Hematopoietic multipotent progenitor cell treated with erythropoietin and hydrocortisone succinate and interleukin-3 and kit ligand, for 15 days (in vitro differentiated cells): ENCODE measurements around the gene LRP1.

Source experiments
- DNase-seq: peaks from one replicate; pipeline ENCODE4 v3.0.0-alpha.2; 2015; ENCODE audit warnings: low spot score

LRP1 gene

GRCh38 chr12:57254506-57255280, 126.4 kb downstream of the LRP1 start:
- DNase-seq = no peak

GRCh38 chr12:57255916-57256315, 127.6 kb downstream of the LRP1 start:
- DNase-seq = no peak

GRCh38 chr12:57258977-57259970, 131.0 kb downstream of the LRP1 start:
- DNase-seq = peak; percentile 35

- no peak for DNase-seq
Measured at GRCh38 chr12:57260366-57260765, 132.1 kb downstream of the LRP1 start.

- no peak for DNase-seq
Measured at GRCh38 chr12:57261428-57261865, 133.2 kb downstream of the LRP1 start.

GRCh38 chr12:57262126-57262822, 134.0 kb downstream of the LRP1 start:
- DNase-seq = no peak
